VCaP (cell line): ENCODE results near the gene CLDN9.
"Not testable (repeated sequence)": the region's sequence is repeated elsewhere in the genome, so short reads cannot be mapped to it uniquely, and the experiment has no call there.

Source experiments
- H3K27ac ChIP-seq: fragments of 450-650 bp; 2 replicates; pipeline ENCODE4 v1.5.1; 2017
- CTCF ChIP-seq: fragments of 450-650 bp; conservative IDR thresholded peaks from 2 replicates; pipeline ENCODE4 v1.5.1; 2017; ENCODE audit warnings: mild to moderate bottlenecking, moderate library complexity

Gene CLDN9

GRCh38 chr16:3051494-3051893, 38.8 kb downstream of the CLDN9 start:
- TF ChIP-seq CTCF = no peak
- no peak overlapping the region for H3K27ac ChIP-seq

GRCh38 chr16:3052571-3053329, 40.0 kb downstream of the CLDN9 start:
- H3K27ac ChIP-seq = not testable (repeated sequence)

GRCh38 chr16:3053330-3053710, 40.6 kb downstream of the CLDN9 start:
- H3K27ac ChIP-seq = not testable (repeated sequence)

- no peak overlapping the region for H3K27ac ChIP-seq
Observed at GRCh38 chr16:3054965-3055733, 42.4 kb downstream of the CLDN9 start.

GRCh38 chr16:3055734-3056115, 43.0 kb downstream of the CLDN9 start:
- not testable (repeated sequence) for H3K27ac ChIP-seq

More at GRCh38 chr16:3054965-3055733, 42.4 kb downstream of the CLDN9 start:
- TF ChIP-seq CTCF = no peak

GRCh38 chr16:3056336-3057180, 43.8 kb downstream of the CLDN9 start:
- no peak for TF ChIP-seq CTCF
- no peak overlapping the region for H3K27ac ChIP-seq

GRCh38 chr16:3057181-3058138, 44.7 kb downstream of the CLDN9 start:
- TF ChIP-seq CTCF = no peak
- H3K27ac ChIP-seq = no peak overlapping the region

- H3K27ac ChIP-seq = peak overlapping the region; percentile 68; the same call in 1 of the 2 replicates
- no peak for TF ChIP-seq CTCF
Observed at GRCh38 chr16:3058139-3059030, 45.7 kb downstream of the CLDN9 start.
